HUES48 (cell line): ENCODE results near the gene NDNF.

ENCODE experiments used
- H3K27ac ChIP-seq: one replicate; pipeline ENCODE4 v1.7.0; 2013; ENCODE audit warnings: low read depth, low read length, inconsistent platforms
- H3K27me3 ChIP-seq: 2 replicates; pipeline ENCODE4 v1.6.1; 2013; ENCODE audit warnings: mild to moderate bottlenecking, low read length; ENCODE audit not compliant: control insufficient read depth, insufficient read depth
- H3K36me3 ChIP-seq: 2 replicates; pipeline ENCODE4 v1.6.1; 2013; ENCODE audit warnings: low read length; ENCODE audit not compliant: control insufficient read depth, insufficient read depth
- H3K4me1 ChIP-seq: 2 replicates; pipeline ENCODE4 v1.6.1; 2013; ENCODE audit warnings: mild to moderate bottlenecking, low read length; ENCODE audit not compliant: control insufficient read depth, insufficient read depth
- H3K4me3 ChIP-seq: 2 replicates; pipeline ENCODE4 v1.5.1; 2013; ENCODE audit warnings: mild to moderate bottlenecking, low read depth, low read length
- H3K9ac ChIP-seq: 2 replicates; pipeline ENCODE4 v1.6.1; 2013; ENCODE audit warnings: mild to moderate bottlenecking, low read depth, low read length, moderate library complexity
- H3K9me3 ChIP-seq: 2 replicates; pipeline ENCODE4 v1.6.1; 2013; ENCODE audit warnings: low read length; ENCODE audit not compliant: control insufficient read depth, insufficient read depth

The NDNF gene

DNA sequence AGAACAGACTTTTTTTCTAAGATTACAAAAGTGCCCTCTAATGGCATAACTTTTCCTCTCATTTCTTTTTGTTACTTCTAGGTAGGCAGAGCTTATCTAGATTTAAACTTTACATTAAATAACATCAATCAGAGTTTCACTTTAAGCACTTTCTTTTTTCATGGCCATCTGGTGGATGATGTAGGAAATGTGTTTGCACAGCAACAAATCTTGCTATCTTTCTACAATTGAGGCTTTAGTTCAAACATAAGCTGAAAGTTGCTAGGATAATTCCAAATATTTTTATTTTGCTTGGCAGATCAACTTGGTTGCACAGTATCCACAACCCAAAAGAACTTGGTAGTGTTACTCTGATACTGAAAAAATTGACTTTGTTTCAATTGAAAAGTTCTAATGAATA is 22.0 kb downstream of the NDNF start:
- Histone ChIP-seq H3K9ac (no peak overlapping the region), H3K9me3 (no peaks in the 10 kb centered on the region), H3K4me1 (peaks cover 9% of the 10 kb centered on the region; the same call in 1 of the 2 replicates), H3K4me3 (no peak overlapping the region), H3K27me3 (no peaks in the 10 kb centered on the region), H3K27ac (no peak overlapping the region), H3K36me3 (no peaks in the 10 kb centered on the region)

DNA sequence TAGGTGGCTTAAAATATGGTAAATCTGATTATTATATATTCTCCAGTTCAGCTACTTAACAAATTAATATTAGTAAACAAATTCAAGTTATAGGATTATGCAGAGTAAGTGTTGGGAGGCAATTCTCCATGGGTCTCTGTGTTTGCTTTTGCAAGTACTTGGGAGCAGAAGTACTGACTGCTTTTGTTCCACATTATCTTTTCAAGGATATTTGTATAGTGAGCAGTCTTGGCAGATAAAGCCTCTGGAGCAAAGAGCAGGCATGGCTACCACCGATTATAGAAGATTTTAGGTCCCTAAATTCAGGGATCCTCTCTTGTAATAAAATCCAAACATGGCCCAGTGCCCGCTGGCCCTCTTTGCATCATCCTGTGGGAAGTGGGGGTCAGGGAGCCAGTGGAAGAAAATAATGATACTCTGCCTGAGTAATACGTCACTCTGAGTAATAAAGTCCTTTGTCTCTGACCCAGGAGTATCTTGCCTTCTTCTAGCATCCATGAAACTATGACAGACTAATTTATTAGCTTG is 23.2 kb downstream of the NDNF start:
- Histone ChIP-seq H3K9ac (no peak overlapping the region), H3K27ac (no peak overlapping the region), H3K36me3 (no peaks in the 10 kb centered on the region), H3K27me3 (no peaks in the 10 kb centered on the region), H3K4me1 (peaks cover 9% of the 10 kb centered on the region; the same call in 1 of the 2 replicates), H3K9me3 (no peaks in the 10 kb centered on the region), H3K4me3 (no peak overlapping the region)

DNA sequence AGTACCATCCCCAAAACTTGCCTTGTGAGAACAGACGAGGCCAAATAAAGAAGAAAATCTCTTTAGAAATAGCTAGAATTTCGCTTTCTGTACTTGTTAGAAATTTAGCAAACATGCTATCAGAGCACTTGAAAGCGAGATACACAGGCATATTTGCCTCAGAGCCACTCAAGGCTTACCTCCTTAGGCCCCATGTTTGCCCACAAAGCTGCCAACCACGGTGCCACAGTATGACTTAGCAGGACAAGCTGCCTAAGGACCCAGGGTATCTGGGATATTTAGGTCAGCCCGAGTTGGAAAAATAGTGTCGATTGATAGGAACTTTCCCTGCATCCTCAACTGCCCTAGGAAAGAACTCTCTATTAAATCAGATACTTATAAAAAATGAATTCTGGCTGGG is 24.2 kb downstream of the NDNF start:
- Histone ChIP-seq H3K9ac (no peak overlapping the region), H3K4me3 (no peak overlapping the region), H3K9me3 (no peaks in the 10 kb centered on the region), H3K27me3 (no peaks in the 10 kb centered on the region), H3K4me1 (peaks cover 1% of the 10 kb centered on the region; the same call in 1 of the 2 replicates), H3K36me3 (no peaks in the 10 kb centered on the region), H3K27ac (no peak overlapping the region)

DNA sequence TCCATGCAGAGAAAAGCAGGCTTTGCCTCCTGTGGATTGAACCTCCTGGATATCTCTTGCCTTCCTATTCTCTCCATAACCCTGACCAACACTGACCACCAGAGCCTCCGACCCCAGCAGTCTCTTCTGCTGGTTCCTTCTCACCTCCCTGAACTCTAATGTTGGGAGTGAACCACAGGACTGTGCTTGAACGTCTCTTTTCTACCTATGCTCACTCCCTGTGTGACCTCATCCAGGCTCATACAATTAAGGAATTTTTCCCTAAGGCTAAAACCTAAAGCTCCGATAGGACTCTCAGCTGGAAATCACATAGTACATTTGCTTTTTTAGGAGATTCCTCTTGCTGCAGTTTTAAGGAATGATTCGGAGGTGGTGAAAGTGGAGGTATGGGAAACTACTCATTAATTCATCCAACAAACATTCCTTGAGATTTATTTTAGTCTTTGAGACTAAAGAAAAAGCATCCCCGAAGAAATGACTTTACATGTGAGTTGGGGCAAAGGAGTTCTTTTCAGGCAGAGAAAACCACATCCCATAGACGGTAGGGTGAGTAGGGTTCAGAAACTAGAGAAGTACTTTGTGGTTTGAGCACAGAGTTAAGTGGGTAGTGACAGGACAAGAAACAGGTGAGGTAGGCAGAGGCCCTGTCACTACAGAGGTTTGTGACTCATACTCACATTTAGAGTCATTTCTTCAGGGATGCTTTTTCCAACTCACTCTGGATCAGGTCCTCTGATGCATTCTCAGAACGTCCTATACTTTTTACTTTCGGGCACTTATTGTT is 30.8 kb downstream of the NDNF start:
- Histone ChIP-seq H3K27ac (no peak overlapping the region), H3K27me3 (no peaks in the 10 kb centered on the region), H3K9ac (no peak overlapping the region), H3K9me3 (no peaks in the 10 kb centered on the region), H3K4me3 (no peak overlapping the region), H3K36me3 (no peaks in the 10 kb centered on the region), H3K4me1 (peaks cover 8% of the 10 kb centered on the region; the same call in 1 of the 2 replicates)

DNA sequence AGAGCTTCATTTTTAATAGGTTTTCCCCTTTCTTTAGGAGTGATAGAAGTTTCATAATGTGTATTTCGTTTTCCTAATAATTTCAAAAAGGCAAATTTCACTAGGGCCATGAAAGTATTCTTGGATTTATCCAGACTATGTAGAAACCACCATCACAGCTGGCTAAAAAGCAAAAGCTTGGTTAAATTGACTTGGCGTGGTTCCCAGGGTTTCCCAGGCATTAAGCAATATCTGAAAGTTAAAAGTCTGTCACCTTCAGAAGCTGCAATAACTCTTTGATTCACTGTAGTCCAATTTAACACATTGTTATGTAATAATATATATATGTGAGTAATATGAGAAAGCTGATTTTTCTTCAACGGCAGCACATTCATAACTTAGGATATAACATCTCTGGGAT is 38.3 kb downstream of the NDNF start:
- no peak overlapping the region for H3K27ac ChIP-seq
- no peak overlapping the region for H3K4me3 ChIP-seq
- H3K36me3 ChIP-seq: no peaks in the 10 kb centered on the region
- H3K9me3 ChIP-seq: no peaks in the 10 kb centered on the region
- no peak overlapping the region for H3K9ac ChIP-seq
- no peaks in the 10 kb centered on the region for H3K27me3 ChIP-seq
- H3K4me1 ChIP-seq: 0 out of 2 replicates have a peak, but pooled peaks cover 3% of the 10 kb centered on the region

DNA sequence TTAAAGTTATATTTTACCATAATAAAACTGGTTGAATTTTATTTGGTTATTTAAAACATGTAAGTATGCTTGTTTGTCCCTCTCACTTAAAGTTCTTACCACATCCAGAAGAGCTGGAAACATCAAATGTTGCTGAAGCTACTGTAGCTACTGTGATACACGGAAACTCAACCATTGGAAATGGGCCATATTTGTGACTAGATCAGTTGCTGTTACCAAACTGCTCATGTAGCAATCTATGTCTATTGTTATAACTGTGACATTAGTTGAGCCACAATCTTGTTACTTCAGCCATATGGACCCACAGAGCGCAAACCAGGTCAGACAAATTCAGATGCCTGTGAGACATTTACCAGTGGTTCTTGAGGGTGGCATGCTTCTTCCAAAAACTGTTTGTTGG is 41.6 kb downstream of the NDNF start:
- Histone ChIP-seq H3K27ac (no peak overlapping the region), H3K9me3 (no peaks in the 10 kb centered on the region), H3K36me3 (no peaks in the 10 kb centered on the region), H3K4me3 (no peak overlapping the region), H3K27me3 (no peaks in the 10 kb centered on the region), H3K9ac (no peak overlapping the region), H3K4me1 (0 out of 2 replicates have a peak, but pooled peaks cover 3% of the 10 kb centered on the region)

DNA sequence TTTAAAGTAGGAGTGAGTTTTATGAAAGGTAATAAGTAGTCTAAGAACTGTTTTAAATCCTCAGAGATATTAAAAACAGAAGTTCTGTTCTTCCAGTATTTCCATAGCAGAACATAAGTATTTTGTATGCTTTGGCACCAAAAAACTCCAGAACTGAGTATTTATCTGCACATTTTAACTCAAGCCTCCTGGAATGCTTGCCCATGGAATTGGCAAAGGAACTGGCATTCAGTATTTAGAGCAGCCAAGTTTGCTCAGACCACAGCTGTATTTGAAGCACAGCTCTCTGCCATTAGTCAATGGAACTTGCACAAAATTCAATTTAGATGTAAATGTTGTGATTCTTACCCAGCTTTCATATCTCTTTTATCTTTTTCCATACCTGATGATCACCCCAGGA is 42.2 kb downstream of the NDNF start:
- no peak overlapping the region for H3K27ac ChIP-seq

DNA sequence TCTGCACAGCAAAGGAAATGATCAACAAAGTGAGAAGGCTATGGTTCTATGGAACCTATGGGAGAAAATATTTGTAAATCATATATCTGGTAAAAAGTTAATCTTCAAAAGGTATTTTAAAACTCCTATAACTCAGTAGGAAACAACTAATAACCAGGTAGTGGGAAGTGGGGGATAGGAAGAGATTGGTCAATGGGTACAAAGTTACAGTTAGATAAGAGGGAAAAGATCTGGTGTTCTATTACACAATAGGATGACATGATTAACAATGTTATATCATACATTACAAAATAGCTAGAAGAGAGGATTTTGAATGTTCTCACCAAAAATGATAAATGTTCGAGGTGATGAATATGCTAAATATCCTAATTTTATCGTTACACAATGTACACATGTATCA is 46.3 kb downstream of the NDNF start:
- no peaks in the 10 kb centered on the region for H3K9me3 ChIP-seq
- H3K9ac ChIP-seq: no peak overlapping the region
- no peak overlapping the region for H3K4me3 ChIP-seq
- H3K27me3 ChIP-seq: no peaks in the 10 kb centered on the region
- no peak overlapping the region for H3K27ac ChIP-seq
- 0 out of 2 replicates have a peak, but pooled peaks cover 3% of the 10 kb centered on the region for H3K4me1 ChIP-seq
- no peaks in the 10 kb centered on the region for H3K36me3 ChIP-seq

More for the DNA sequence above, 42.2 kb downstream of the NDNF start:
- 0 out of 2 replicates have a peak, but pooled peaks cover 3% of the 10 kb centered on the region for H3K4me1 ChIP-seq
- H3K27me3 ChIP-seq: no peaks in the 10 kb centered on the region
- no peaks in the 10 kb centered on the region for H3K9me3 ChIP-seq
- H3K4me3 ChIP-seq: no peak overlapping the region
- no peak overlapping the region for H3K9ac ChIP-seq
- no peaks in the 10 kb centered on the region for H3K36me3 ChIP-seq

DNA sequence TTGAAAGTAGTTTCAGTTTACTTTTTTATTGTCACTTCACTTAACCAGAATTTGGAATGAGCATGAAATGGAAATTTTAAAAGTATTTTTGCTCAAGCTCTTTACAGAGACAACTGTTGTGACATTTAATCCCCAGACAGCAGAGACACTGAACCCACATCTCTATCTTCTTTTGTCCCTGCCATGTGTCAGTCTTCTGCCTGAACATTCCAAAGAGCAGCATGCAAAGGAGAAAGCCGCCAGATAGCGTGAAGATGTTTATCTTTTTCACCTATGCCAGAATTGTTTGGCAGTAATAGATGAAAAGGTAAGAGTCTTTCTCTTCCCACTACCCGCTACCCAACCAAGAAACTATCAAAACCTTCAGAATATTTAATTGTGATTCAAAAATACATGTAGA is 46.8 kb downstream of the NDNF start:
- Histone ChIP-seq H3K27me3 (no peaks in the 10 kb centered on the region), H3K9me3 (no peaks in the 10 kb centered on the region), H3K27ac (no peak overlapping the region), H3K4me1 (0 out of 2 replicates have a peak, but pooled peaks cover 3% of the 10 kb centered on the region), H3K36me3 (no peaks in the 10 kb centered on the region), H3K9ac (no peak overlapping the region), H3K4me3 (no peak overlapping the region)

DNA sequence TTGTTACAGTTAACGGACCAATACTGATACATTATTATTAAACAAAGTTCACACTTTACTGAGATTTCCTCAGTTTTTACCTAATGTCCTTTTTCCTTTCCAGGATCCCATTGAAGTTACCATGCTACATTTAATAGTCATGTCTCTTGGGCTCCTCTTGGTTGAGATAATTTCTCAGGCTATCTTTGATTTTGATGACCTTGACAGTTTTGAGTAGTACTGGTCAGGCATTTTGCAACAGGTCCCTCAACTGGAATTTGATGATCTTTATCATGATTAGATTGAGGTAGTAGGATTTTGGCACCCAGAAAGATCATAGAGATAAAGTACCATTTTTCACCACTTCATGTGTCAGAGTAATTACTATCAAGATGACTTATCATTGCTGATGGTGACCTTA is 53.8 kb downstream of the NDNF start:
- no peaks in the 10 kb centered on the region for H3K36me3 ChIP-seq
- no peaks in the 10 kb centered on the region for H3K27me3 ChIP-seq
- no peak overlapping the region for H3K27ac ChIP-seq
- no peak overlapping the region for H3K9ac ChIP-seq
- no peaks in the 10 kb centered on the region for H3K4me1 ChIP-seq
- no peak overlapping the region for H3K4me3 ChIP-seq
- no peaks in the 10 kb centered on the region for H3K9me3 ChIP-seq

DNA sequence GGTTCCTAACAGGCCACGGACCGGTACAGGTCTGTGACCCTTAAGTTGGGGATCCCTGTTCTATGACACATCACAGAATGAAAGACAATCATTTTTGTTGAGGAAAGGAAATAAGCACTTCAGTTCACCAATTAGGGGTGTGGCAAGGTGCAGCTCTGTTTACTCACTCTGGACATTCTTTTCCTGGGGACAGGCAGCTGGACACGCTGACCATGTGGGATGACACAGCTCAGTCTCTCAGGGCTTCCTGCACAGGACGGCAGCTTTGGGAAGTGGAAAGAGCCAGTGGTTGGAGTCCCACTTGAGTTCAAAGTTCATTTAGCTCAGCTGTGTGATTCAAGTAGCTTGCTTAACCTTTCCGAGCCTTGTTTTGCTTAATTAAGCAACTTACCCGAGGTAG is 55.7 kb downstream of the NDNF start:
- no peak overlapping the region for H3K9ac ChIP-seq
- H3K27ac ChIP-seq: no peak overlapping the region
- H3K4me3 ChIP-seq: no peak overlapping the region
- H3K9me3 ChIP-seq: no peaks in the 10 kb centered on the region
- H3K4me1 ChIP-seq: peaks cover 17% of the 10 kb centered on the region
- no peaks in the 10 kb centered on the region for H3K36me3 ChIP-seq
- no peaks in the 10 kb centered on the region for H3K27me3 ChIP-seq
